Body of pancreas (tissue), 4 donors: ENCODE data around the gene MICU1.

Source experiments
- CTCF ChIP-seq, 7 experiments: fragments of 450-650 bp in 4 of 7; fragments of 200-600 bp in 3 of 7; sonication (generic) in 3 of 7; IDR thresholded peaks; one replicate each; pipeline ENCODE4 v1.5.1; 2016 to 2019; ENCODE audit warnings: antibody characterized with exemption in 7 of 7
- POLR2A ChIP-seq, 3 donors: fragments of 450-650 bp; IDR thresholded peaks; one replicate each; pipeline ENCODE4 v1.6.1; 2016; ENCODE audit warnings: antibody characterized with exemption in 3 of 3, mild to moderate bottlenecking in 2 of 3

- no peak for TF ChIP-seq CTCF (IDR thresholded peaks at IDR 0.05)
- no peak for TF ChIP-seq POLR2A (IDR thresholded peaks at IDR 0.05)
These were observed 38.1 kb upstream of the MICU1 start for GRCh38 chr10:72663971-72664370.
